HepG2 (cell line): ENCODE data around the gene ABCA13. TPM values are rescaled to one million over a fixed set of nuclear protein-coding genes. Genes with fewer than 3 reads are reported as not detected.

ENCODE experiments used
- ATAC-seq: fragments of 200-7000 bp; cut with Tn5 transposase; 3 replicates; pipeline ENCODE4 v1.9.1; 2020; ENCODE audit warnings: mild to moderate bottlenecking, moderate library complexity
- BruUV-seq: library from RNA; stranded (reverse); fragments of 400-500 nt; replicated peaks from 2 replicates; lab custom pipeline; 2021; lab: Mats Ljungman, UMichigan
- CTCF ChIA-PET: fragments of 300-600 bp; formaldehyde crosslinking; extraction: SDS; loops from one replicate; lab custom pipeline; 2021; ENCODE audit warnings: low total read pairs, inconsistent platforms, low intra/inter-chr PET ratio; lab: Yijun Ruan, JAX
- POLR2A ChIA-PET: fragments of 350-600 bp; sonication (Branson Sonifier 250); formaldehyde crosslinking; loops from one replicate; lab custom pipeline; 2020; ENCODE audit warnings: antibody characterized with exemption, inconsistent platforms; lab: Yijun Ruan, JAX
- DNase-seq: peaks from one replicate; pipeline ENCODE4 v3.0.0-alpha.2; 2015; ENCODE audit warnings: low spot score
- FAIRE-seq: peaks from 3 replicates; lab custom pipeline; 2011; peaks lifted over from hg19 to GRCh38; lab: Jason Lieb, UNC
- H2AFZ ChIP-seq: one replicate; pipeline ENCODE4 v1.6.1; 2011; ENCODE audit warnings: low read length, inconsistent platforms
- H3K27ac ChIP-seq: fragments of 300-600 bp; 3 replicates; pipeline ENCODE4 v1.8.0; 2011; ENCODE audit warnings: mixed run types, mild to moderate bottlenecking, mixed read lengths, low read length, inconsistent platforms; ENCODE audit not compliant: insufficient read depth; ENCODE audit errors: extremely low read length
- H3K27me3 ChIP-seq, 2 experiments: fragments of 200-600 bp in 1 of 2; 2 replicates in 1 of 2; 3 replicates in 1 of 2; pipeline versions ENCODE4 v1.6.0 to v1.8.0; 2011; ENCODE audit warnings: low read length in 2 of 2, mild to moderate bottlenecking in 2 of 2, moderate library complexity in 2 of 2, inconsistent platforms in 1 of 2; ENCODE audit not compliant: insufficient read depth in 2 of 2, control insufficient read depth in 1 of 2
- H3K36me3 ChIP-seq, 2 experiments: fragments of 200-600 bp in 1 of 2; replicated peaks in 1 of 2; 2 replicates in 1 of 2; 3 replicates in 1 of 2; pipeline versions ENCODE4 v1.5.1 to v1.8.0; 2011; ENCODE audit warnings: low read length in 2 of 2, inconsistent platforms in 1 of 2; ENCODE audit not compliant: insufficient read depth in 2 of 2, control insufficient read depth in 1 of 2
- H3K4me1 ChIP-seq: 2 replicates; pipeline ENCODE4 v1.5.1; 2012; ENCODE audit warnings: low read length, inconsistent platforms; ENCODE audit not compliant: insufficient read depth
- H3K4me2 ChIP-seq: 2 replicates; pipeline ENCODE4 v1.6.0; 2011; ENCODE audit warnings: low read depth, low read length, inconsistent platforms
- H3K4me3 ChIP-seq, 3 experiments: fragments of 200-600 bp in 1 of 3; sonication (generic), shearing (Covaris generic) in 1 of 3; replicated peaks in 1 of 3; 2 replicates each; pipeline ENCODE4 v1.5.1; 2011 to 2016; ENCODE audit warnings: low read length in 3 of 3, inconsistent platforms in 2 of 3, low read depth in 2 of 3, mild to moderate bottlenecking in 2 of 3, control low read depth in 1 of 3, mixed read lengths in 1 of 3; ENCODE audit not compliant: insufficient read depth in 1 of 3
- H3K79me2 ChIP-seq: one replicate; pipeline ENCODE4 v1.6.1; 2011; ENCODE audit warnings: low read length, inconsistent platforms; ENCODE audit not compliant: insufficient read depth
- H3K9ac ChIP-seq: 2 replicates; pipeline ENCODE4 v1.6.0; 2011; ENCODE audit warnings: mild to moderate bottlenecking, low read depth, low read length, inconsistent platforms; ENCODE audit not compliant: insufficient read depth
- H3K9me3 ChIP-seq: 2 replicates; pipeline ENCODE4 v1.5.1; 2012; ENCODE audit warnings: mild to moderate bottlenecking, low read length
- H4K20me1 ChIP-seq: 2 replicates; pipeline ENCODE4 v1.6.0; 2011; ENCODE audit warnings: inconsistent platforms, mild to moderate bottlenecking, low read length, moderate library complexity; ENCODE audit not compliant: insufficient read depth
- CEBPB ChIP-seq: IDR thresholded peaks from 2 replicates; pipeline ENCODE4 v1.6.1; 2011; ENCODE audit warnings: low read depth, low read length, improper control_type of control experiment, borderline replicate concordance
- MAZ ChIP-seq, 2 experiments: sonication (generic) in 1 of 2; formaldehyde crosslinking in 1 of 2; IDR thresholded peaks; 2 replicates each; pipeline versions ENCODE4 v1.5.0 to v1.6.1; 2012 to 2020; ENCODE audit warnings: low read depth in 2 of 2, mild to moderate bottlenecking in 2 of 2, borderline replicate concordance in 1 of 2, improper control_type of control experiment in 1 of 2, low read length in 1 of 2, missing genetic modification reagents in 1 of 2, moderate library complexity in 1 of 2
- PAWR ChIP-seq: sonication (generic); formaldehyde crosslinking; IDR thresholded peaks from 2 replicates; pipeline ENCODE4 v1.4.0; 2020; ENCODE audit warnings: missing genetic modification reagents, mild to moderate bottlenecking, borderline replicate concordance
- SIX1 ChIP-seq: sonication (generic); formaldehyde crosslinking; IDR thresholded peaks from 2 replicates; pipeline ENCODE4 v1.4.0; 2020; ENCODE audit warnings: missing genetic modification reagents, borderline replicate concordance
- ZBTB14 ChIP-seq: sonication (generic); formaldehyde crosslinking; IDR thresholded peaks from 2 replicates; pipeline ENCODE4 v1.4.0; 2020; ENCODE audit warnings: missing genetic modification reagents
- ZBTB3 ChIP-seq: sonication (generic); formaldehyde crosslinking; IDR thresholded peaks from 2 replicates; pipeline ENCODE4 v1.4.0; 2020; ENCODE audit warnings: low read depth, mild to moderate bottlenecking, moderate library complexity, missing genetic modification reagents, borderline replicate concordance
- ZNF275 ChIP-seq: sonication (generic); formaldehyde crosslinking; IDR thresholded peaks from 2 replicates; pipeline ENCODE4 v1.8.0; 2022; ENCODE audit warnings: missing genetic modification reagents, mild to moderate bottlenecking, inconsistent platforms, borderline replicate concordance
- ZNF317 ChIP-seq: sonication (generic); formaldehyde crosslinking; IDR thresholded peaks from 2 replicates; pipeline ENCODE4 v1.5.0; 2020; ENCODE audit warnings: mild to moderate bottlenecking, missing genetic modification reagents
- ZNF614 ChIP-seq: IDR thresholded peaks from 2 replicates; pipeline ENCODE4 v1.6.1; 2018; ENCODE audit warnings: missing biosample characterization, missing genetic modification reagents, inconsistent platforms, borderline replicate concordance
- WGBS: methylation state at CpG from one replicate; pipeline ENCODE4 v1.1.6; 2017; ENCODE audit warnings: low lambda C conversion rate; 5-methylcytosine and 5-hydroxymethylcytosine counted together
- in situ Hi-C: cut with HindIII; loops from 2 replicates; pipeline ENCODE4 v1.10.0; 2017; ENCODE audit warnings: low pct_unique_long_range_greater_than_20kb; ENCODE audit not compliant: extremely low pct_ligation_motif_present
- intact Hi-C: fragments of 100-400 bp; cut with micrococcal nuclease; formaldehyde crosslinking; loops from one replicate; pipeline ENCODE4 v1.10.0; 2022; ENCODE audit not compliant: unreplicated experiment
- polyA plus RNA-seq, 8 experiments: library from polyadenylated mRNA; depleted of rRNA in 3 of 8; stranded (reverse) in 7 of 8; unstranded in 1 of 8; fragments of >200 nt; fragmentation: Illumina TruSeq in 4 of 8; extraction: Trizol in 4 of 8; gene quantifications; 2 replicates each; pipeline versions ENCODE4 v1.2.1 to v1.2.3, GENCODE V29; 2011 to 2016; ENCODE audit warnings: low read depth in 4 of 8, missing spikeins in 1 of 8, mixed read lengths in 1 of 8; ENCODE audit not compliant: insufficient read depth in 1 of 8
- total RNA-seq, 5 experiments: library from RNA; depleted of rRNA; stranded (reverse); fragments of >200 nt; fragmentation: Illumina TruSeq; extraction: Trizol; gene quantifications; 2 replicates each; pipeline ENCODE4 v1.2.3, GENCODE V29; 2016; ENCODE audit warnings: low read depth in 1 of 5
- TF ChIP-seq, protein P1 (sequence below): sonication (generic); formaldehyde crosslinking; IDR thresholded peaks from 2 replicates; pipeline ENCODE4 v1.8.1; 2023; ENCODE audit warnings: missing genetic modification reagents, inconsistent platforms, borderline replicate concordance

Gene ABCA13
- total and polyA plus RNA-seq, 2 of the 13 experiments (the other 11 are each of a cell fraction or from before 2014, with no cell fraction given), result 0.03 TPM; not detected in 1

DNA sequence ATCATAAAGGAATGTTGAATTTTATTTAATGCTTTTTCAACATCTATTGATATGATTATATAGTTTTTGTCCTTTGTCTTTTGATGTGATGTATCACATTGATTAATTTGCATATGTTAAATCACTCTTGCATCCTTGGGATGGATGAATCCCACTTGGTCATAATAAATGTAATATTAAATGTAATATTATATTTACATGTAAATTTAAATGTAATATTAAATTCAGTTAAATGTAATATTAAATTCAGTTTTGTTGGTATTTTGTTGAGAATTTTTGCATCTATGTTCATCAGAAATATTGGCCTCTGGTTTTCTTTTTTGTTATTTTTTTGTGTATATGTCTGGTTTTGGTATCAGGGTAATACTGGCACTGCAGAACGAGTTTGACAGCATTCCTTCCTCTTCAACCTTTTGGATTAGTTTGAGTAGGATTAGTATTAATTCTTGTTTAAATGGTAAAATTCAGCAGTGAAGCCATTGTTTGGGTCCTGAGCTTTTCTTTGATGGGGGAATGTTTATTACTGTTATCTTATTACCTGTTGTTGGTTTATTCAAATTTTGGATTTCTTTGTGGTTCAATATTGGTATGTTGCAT lies 37.8 kb downstream of the ABCA13 start:
- H3K27me3 ChIP-seq, result no peaks in the 10 kb centered on the region
- no peaks in the 10 kb centered on the region for H3K79me2 ChIP-seq
- TF ChIP-seq ZNF275 (CRISPR knock-in tag) (no peak), ZBTB14 (CRISPR knock-in tag) (no peak), ZNF614 (CRISPR knock-in tag) (no peak), MAZ (IDR thresholded peaks at IDR 0.05; ENCODE audit: borderline replicate concordance, low read depth, low read length) (no peak), MAZ (CRISPR knock-in tag; IDR thresholded peaks at IDR 0.05; ENCODE audit: low read depth) (no peak), SIX1 (CRISPR knock-in tag) (no peak), ZBTB3 (no peak), CEBPB (no peak), PAWR (no peak), ZNF317 (no peak)
- TF ChIP-seq, protein P1, sequence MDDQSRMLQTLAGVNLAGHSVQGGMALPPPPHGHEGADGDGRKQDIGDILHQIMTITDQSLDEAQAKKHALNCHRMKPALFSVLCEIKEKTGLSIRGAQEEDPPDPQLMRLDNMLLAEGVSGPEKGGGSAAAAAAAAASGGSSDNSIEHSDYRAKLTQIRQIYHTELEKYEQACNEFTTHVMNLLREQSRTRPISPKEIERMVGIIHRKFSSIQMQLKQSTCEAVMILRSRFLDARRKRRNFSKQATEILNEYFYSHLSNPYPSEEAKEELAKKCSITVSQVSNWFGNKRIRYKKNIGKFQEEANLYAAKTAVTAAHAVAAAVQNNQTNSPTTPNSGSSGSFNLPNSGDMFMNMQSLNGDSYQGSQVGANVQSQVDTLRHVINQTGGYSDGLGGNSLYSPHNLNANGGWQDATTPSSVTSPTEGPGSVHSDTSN, result no peak
- intact Hi-C loops (no loop called here), in situ Hi-C loops (no loop called here)
- no peak overlapping the region for H2AFZ ChIP-seq
- H3K9me3 ChIP-seq, result no peaks in the 10 kb centered on the region
- DNase-seq (no peak), FAIRE-seq (no peak), ATAC-seq (no peak)
- 0% methylated on average over 1 of the region's 1 CpG for WGBS
- no TSS peak for BruUV-seq
- no peak overlapping the region for H3K4me3 ChIP-seq
- H3K27ac ChIP-seq, result no peak overlapping the region
- H3K9ac ChIP-seq, result no peak overlapping the region
- no peaks in the 10 kb centered on the region for H3K4me1 ChIP-seq
- no peaks in the 10 kb centered on the region for H4K20me1 ChIP-seq
- ChIA-PET POLR2A (no interaction called here), CTCF (no interaction called here)
- H3K36me3 ChIP-seq, result no peaks in the 10 kb centered on the region
- no peak overlapping the region for H3K4me2 ChIP-seq
